Measurements from ENCODE around the gene HK3.

GRCh38 chr5:176927562-176927961 is 28.4 kb upstream of the HK3 start:
- no peak for TF ChIP-seq CTCF (IDR thresholded peaks at IDR 0.05; ENCODE audit: borderline replicate concordance, extremely low read depth, low read length, poor library complexity, severe bottlenecking)
- TF ChIP-seq EZH2 (IDR thresholded peaks at IDR 0.05; ENCODE audit: borderline replicate concordance, low read depth, low read length, severe bottlenecking), result no peak

All from DND-41 (cell line).